ENCODE measurements around the gene TMEM167B. TPM values are rescaled to one million over a fixed set of nuclear protein-coding genes. Genes with fewer than 3 reads are reported as not detected.

The TMEM167B gene
- total and polyA plus RNA-seq, 2 of the 4 experiments (the other 2 are of a cell fraction), result 21.6 to 32.1 TPM

DNA sequence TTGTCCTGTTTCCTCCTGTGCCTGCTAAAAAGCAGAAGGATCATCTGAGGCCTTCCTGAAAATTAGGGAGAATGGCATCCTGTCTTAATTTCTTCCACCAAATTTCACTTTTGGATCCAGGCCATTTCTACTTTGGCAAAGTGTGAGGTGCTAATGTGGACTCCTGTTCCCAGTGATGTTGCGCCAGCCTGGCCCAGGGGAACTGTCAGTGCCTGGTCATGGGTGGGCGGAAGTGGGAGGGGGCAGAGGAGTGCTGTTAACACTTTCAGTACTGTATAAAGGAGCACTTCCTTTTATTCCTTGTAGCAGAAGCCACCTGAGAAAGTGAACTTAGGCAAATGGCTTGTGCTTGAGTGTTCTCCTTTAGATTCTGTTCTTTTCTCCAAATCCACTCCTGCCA is 43.3 kb downstream of the TMEM167B start:
- H3K36me3 ChIP-seq (ENCODE audit: control insufficient read depth, insufficient read depth, low read length), result no peaks in the 10 kb centered on the region
- in situ Hi-C loops (cut with MboI; ENCODE audit: low sequenced_read_pairs), result no loop called here
- intact Hi-C loops (cut with micrococcal nuclease), result no loop called here
- H3K27ac ChIP-seq (ENCODE audit: insufficient read depth, low read length), result no peak overlapping the region
- no peak overlapping the region for H4K8ac ChIP-seq (ENCODE audit: low read depth in 2 of 2, low read length in 2 of 2)
- DNase-seq, result no peak
- ATAC-seq (ENCODE audit: low read depth), result no peak
- no peak overlapping the region for H3K56ac ChIP-seq (ENCODE audit: extremely low read depth, insufficient read depth, low read length)
- H3K23ac ChIP-seq (ENCODE audit: low read depth, low read length), result no peak overlapping the region
- no peak for TF ChIP-seq NFE2L2 (IDR thresholded peaks at IDR 0.05; ENCODE audit: low read depth, low read length)
- TF ChIP-seq SMC3 (IDR thresholded peaks at IDR 0.05; ENCODE audit: low read depth, low read length), result no peak
- no peak overlapping the region for H3K4me2 ChIP-seq (ENCODE audit: low read depth, low read length)
- H3K27me3 ChIP-seq (ENCODE audit: control insufficient read depth, insufficient read depth, low read length), result no peaks in the 10 kb centered on the region
- H2BK120ac ChIP-seq (ENCODE audit: low read depth, low read length), result no peak overlapping the region
- no peaks in the 10 kb centered on the region for H3K9me1 ChIP-seq (ENCODE audit: insufficient read depth, low read length)
- no peak overlapping the region for H3K4me3 ChIP-seq (ENCODE audit: insufficient read depth, low read depth, low read length)
- H2AK9ac ChIP-seq (replicated peaks; ENCODE audit: low read depth, low read length, poor library complexity), result no peak overlapping the region
- ChIA-PET POLR2A (ENCODE audit: unreplicated experiment) (no interaction called here), CTCF (interaction anchor here (1.0 kb wide), 1 partner anchor 22 kb away, joined by 3 read pairs; no protein-coding TSS in a partner anchor)
- no CpG with 5 or more reads among the region's 2 CpGs for WGBS, 2 experiments (ENCODE audit: extremely low coverage in 2 of 2, insufficient read length in 1 of 2)
- no peak overlapping the region for H2AK5ac ChIP-seq (ENCODE audit: low read depth, low read length)
- H4K5ac ChIP-seq (ENCODE audit: low read depth, low read length), result no peak overlapping the region
- no TSS peak for BruUV-seq (replicated peaks)
- no peak overlapping the region for H2AFZ ChIP-seq (replicated peaks; ENCODE audit: low read length, poor library complexity)
- no peaks in the 10 kb centered on the region for H4K20me1 ChIP-seq (ENCODE audit: insufficient read depth, low read length)
- no peak overlapping the region for H3K9ac ChIP-seq (ENCODE audit: low read depth, low read length)
- H3K79me1 ChIP-seq (ENCODE audit: low read depth in 1 of 2, low read length in 2 of 2), result no peaks in the 10 kb centered on the region
- no peaks in the 10 kb centered on the region for H3K9me3 ChIP-seq (ENCODE audit: control insufficient read depth, insufficient read depth, low read length)
- no peak overlapping the region for H2BK20ac ChIP-seq (ENCODE audit: low read depth, low read length)
- dilution Hi-C loops (cut with HindIII; ENCODE audit: low sequenced_read_pairs, unreplicated experiment), result no loop called here
- H3K4me1 ChIP-seq (ENCODE audit: control insufficient read depth, insufficient read depth, low read length), result no peaks in the 10 kb centered on the region
- H3K14ac ChIP-seq (replicated peaks; ENCODE audit: low read depth, low read length), result no peak overlapping the region
- no peak overlapping the region for H3K4ac ChIP-seq (ENCODE audit: low read depth, low read length)
- H2BK5ac ChIP-seq (ENCODE audit: low read depth, low read length, poor library complexity, severe bottlenecking), result no peak overlapping the region
- no peak overlapping the region for H3K18ac ChIP-seq (ENCODE audit: low read depth, low read length)
- no peak overlapping the region for H4K91ac ChIP-seq (ENCODE audit: insufficient read depth, low read depth, low read length)
- H2BK15ac ChIP-seq (ENCODE audit: low read depth, low read length), result no peak overlapping the region
